ENCODE measurements around the gene CCDC9. TPM values are rescaled to one million over a fixed set of nuclear protein-coding genes. Genes with fewer than 3 reads are reported as not detected.
A peak's percentile ranks its signal among the peaks of the same experiment; 100 is the strongest.

The CCDC9 gene
- total and polyA plus RNA-seq, 2 of the 13 experiments (the other 11 are each of a cell fraction or from before 2014, with no cell fraction given): 2.9 to 6.3 TPM

DNA sequence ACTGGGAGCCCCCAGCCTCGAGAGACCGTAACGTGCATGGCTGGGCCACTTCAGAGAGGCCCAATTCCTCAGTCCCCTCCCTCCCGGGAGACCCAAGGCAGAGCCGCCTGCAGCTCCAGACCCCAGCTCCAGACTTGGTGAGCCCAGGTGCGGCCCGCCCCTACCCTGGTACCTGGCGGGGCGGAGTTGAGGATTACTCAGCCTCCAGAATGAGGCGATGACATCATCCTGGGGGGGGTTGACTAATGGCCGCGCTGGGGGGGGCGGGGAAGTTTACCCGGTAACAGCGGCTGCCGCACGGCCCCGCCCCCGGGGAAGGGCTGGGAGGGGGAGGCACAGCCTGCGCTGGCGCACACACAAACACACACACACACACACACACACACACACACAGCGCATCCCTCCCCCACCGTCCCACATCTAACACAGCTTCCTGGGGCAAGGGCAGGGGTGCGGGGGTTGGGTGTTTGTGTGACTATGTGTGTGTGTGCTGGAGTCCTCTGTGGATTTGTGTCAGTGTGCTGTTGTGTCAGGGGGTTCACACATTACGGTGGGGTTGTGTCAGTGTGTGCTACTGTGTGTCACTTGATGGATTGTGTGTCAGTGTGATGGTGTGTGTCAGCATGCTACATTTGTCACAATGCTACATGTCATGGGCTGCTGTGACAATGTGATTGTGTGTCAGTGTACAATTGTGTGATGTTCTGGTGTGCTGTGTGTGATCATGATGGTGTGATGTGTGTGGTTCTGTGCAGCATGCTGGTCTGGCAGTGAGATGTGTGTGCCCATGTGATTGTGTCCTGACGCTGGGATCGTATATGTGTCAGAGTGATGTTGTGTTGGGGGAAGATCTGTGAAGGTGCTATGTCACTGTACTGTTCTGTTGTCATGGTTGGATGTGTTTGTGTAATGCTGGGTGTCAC lies 15.1 kb upstream of the CCDC9 start (continued):
- TF ChIP-seq, protein P1, sequence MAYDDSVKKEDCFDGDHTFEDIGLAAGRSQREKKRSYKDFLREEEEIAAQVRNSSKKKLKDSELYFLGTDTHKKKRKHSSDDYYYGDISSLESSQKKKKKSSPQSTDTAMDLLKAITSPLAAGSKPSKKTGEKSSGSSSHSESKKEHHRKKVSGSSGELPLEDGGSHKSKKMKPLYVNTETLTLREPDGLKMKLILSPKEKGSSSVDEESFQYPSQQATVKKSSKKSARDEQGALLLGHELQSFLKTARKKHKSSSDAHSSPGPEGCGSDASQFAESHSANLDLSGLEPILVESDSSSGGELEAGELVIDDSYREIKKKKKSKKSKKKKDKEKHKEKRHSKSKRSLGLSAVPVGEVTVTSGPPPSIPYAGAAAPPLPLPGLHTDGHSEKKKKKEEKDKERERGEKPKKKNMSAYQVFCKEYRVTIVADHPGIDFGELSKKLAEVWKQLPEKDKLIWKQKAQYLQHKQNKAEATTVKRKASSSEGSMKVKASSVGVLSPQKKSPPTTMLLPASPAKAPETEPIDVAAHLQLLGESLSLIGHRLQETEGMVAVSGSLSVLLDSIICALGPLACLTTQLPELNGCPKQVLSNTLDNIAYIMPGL (CRISPR knock-in tag; IDR thresholded peaks at IDR 0.05; ENCODE audit: borderline replicate concordance in 1 of 2, low read depth in 1 of 2): 0 out of 4 replicates have a peak, but pooled peaks of 1 of the 2 experiments have one; percentile 32
- TF ChIP-seq, protein P2, sequence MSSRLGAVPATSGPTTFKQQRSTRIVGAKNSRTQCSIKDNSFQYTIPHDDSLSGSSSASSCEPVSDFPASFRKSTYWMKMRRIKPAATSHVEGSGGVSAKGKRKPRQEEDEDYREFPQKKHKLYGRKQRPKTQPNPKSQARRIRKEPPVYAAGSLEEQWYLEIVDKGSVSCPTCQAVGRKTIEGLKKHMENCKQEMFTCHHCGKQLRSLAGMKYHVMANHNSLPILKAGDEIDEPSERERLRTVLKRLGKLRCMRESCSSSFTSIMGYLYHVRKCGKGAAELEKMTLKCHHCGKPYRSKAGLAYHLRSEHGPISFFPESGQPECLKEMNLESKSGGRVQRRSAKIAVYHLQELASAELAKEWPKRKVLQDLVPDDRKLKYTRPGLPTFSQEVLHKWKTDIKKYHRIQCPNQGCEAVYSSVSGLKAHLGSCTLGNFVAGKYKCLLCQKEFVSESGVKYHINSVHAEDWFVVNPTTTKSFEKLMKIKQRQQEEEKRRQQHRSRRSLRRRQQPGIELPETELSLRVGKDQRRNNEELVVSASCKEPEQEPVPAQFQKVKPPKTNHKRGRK (CRISPR knock-in tag; IDR thresholded peaks at IDR 0.05): no peak
- TF ChIP-seq NFE2L1 (CRISPR knock-in tag; IDR thresholded peaks at IDR 0.05; ENCODE audit: borderline replicate concordance): no peak
- TF ChIP-seq DPF2 (CRISPR knock-in tag; IDR thresholded peaks at IDR 0.05; ENCODE audit: borderline replicate concordance, low read depth): no peak
- TF ChIP-seq ZNF460 (CRISPR knock-in tag; IDR thresholded peaks at IDR 0.05; ENCODE audit: borderline replicate concordance): no peak
- TF ChIP-seq MAFK (conservative IDR thresholded peaks at IDR 0.05 in 1 of 2, IDR thresholded peaks at IDR 0.05 in 1 of 2; ENCODE audit: low read length in 2 of 2): no peak
- TF ChIP-seq ELF3 (CRISPR knock-in tag; IDR thresholded peaks at IDR 0.05): peak; percentile 16; the same call in 1 of the 2 replicates
- no peak for TF ChIP-seq ZNF660 (CRISPR knock-in tag; IDR thresholded peaks at IDR 0.05; ENCODE audit: borderline replicate concordance, low read depth)
- TF ChIP-seq ZNF644 (CRISPR knock-in tag; IDR thresholded peaks at IDR 0.05; ENCODE audit: low read depth): no peak
- no peak for TF ChIP-seq MED13 (CRISPR knock-in tag; IDR thresholded peaks at IDR 0.05)
- TF ChIP-seq HMG20A (CRISPR knock-in tag; IDR thresholded peaks at IDR 0.05; ENCODE audit: borderline replicate concordance): no peak
- TF ChIP-seq MAZ (IDR thresholded peaks at IDR 0.05; ENCODE audit: borderline replicate concordance, low read depth, low read length): no peak; the same call in 1 of the 2 replicates
- peak; percentile 78; the same call in 1 of the 2 replicates for TF ChIP-seq MAZ (CRISPR knock-in tag; IDR thresholded peaks at IDR 0.05; ENCODE audit: low read depth)
- no peak for TF ChIP-seq PAWR (CRISPR knock-in tag; IDR thresholded peaks at IDR 0.05; ENCODE audit: borderline replicate concordance)
- TF ChIP-seq, protein P3, sequence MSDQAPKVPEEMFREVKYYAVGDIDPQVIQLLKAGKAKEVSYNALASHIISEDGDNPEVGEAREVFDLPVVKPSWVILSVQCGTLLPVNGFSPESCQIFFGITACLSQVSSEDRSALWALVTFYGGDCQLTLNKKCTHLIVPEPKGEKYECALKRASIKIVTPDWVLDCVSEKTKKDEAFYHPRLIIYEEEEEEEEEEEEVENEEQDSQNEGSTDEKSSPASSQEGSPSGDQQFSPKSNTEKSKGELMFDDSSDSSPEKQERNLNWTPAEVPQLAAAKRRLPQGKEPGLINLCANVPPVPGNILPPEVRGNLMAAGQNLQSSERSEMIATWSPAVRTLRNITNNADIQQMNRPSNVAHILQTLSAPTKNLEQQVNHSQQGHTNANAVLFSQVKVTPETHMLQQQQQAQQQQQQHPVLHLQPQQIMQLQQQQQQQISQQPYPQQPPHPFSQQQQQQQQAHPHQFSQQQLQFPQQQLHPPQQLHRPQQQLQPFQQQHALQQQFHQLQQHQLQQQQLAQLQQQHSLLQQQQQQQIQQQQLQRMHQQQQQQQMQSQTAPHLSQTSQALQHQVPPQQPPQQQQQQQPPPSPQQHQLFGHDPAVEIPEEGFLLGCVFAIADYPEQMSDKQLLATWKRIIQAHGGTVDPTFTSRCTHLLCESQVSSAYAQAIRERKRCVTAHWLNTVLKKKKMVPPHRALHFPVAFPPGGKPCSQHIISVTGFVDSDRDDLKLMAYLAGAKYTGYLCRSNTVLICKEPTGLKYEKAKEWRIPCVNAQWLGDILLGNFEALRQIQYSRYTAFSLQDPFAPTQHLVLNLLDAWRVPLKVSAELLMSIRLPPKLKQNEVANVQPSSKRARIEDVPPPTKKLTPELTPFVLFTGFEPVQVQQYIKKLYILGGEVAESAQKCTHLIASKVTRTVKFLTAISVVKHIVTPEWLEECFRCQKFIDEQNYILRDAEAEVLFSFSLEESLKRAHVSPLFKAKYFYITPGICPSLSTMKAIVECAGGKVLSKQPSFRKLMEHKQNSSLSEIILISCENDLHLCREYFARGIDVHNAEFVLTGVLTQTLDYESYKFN (CRISPR knock-in tag; conservative IDR thresholded peaks at IDR 0.05): no peak
- no peak for TF ChIP-seq PLRG1 (conservative IDR thresholded peaks at IDR 0.05)
- TF ChIP-seq ZNF570 (CRISPR knock-in tag; IDR thresholded peaks at IDR 0.05; ENCODE audit: borderline replicate concordance): no peak
